GM12864 (cell line): Measurements from ENCODE around the gene SYNJ1.

Experiments
- DNase-seq: peaks from one replicate; pipeline ENCODE4 v3.0.0-alpha.2; 2011; ENCODE audit warnings: low read depth
- H3K4me3 ChIP-seq: 2 replicates; pipeline ENCODE4 v1.5.1; 2011; ENCODE audit warnings: mild to moderate bottlenecking, low read depth, low read length, control low read depth
- CTCF ChIP-seq: IDR thresholded peaks from 2 replicates; pipeline ENCODE4 v1.5.1; 2011; ENCODE audit warnings: low read depth, mild to moderate bottlenecking, moderate library complexity, low read length, control low read depth, inconsistent platforms; ENCODE audit errors: missing control alignments

The SYNJ1 gene

GRCh38 chr21:32603131-32603530 lies 124.7 kb downstream of the SYNJ1 start:
- no peak overlapping the region for H3K4me3 ChIP-seq
- no peak for TF ChIP-seq CTCF
- DNase-seq = no peak

- no peak for DNase-seq
- no peak for TF ChIP-seq CTCF
- no peak overlapping the region for H3K4me3 ChIP-seq
Observed at GRCh38 chr21:32602099-32602498, 125.7 kb downstream of the SYNJ1 start.

- no peak for DNase-seq
- no peak overlapping the region for H3K4me3 ChIP-seq
- no peak for TF ChIP-seq CTCF
Observed at GRCh38 chr21:32599526-32599925, 128.3 kb downstream of the SYNJ1 start.

GRCh38 chr21:32599091-32599490 lies 128.7 kb downstream of the SYNJ1 start:
- DNase-seq = no peak
- no peak for TF ChIP-seq CTCF
- H3K4me3 ChIP-seq = no peak overlapping the region

- H3K4me3 ChIP-seq = no peak overlapping the region
- no peak for DNase-seq
- no peak for TF ChIP-seq CTCF
Observed at GRCh38 chr21:32597205-32597604, 130.6 kb downstream of the SYNJ1 start.

- no peak for TF ChIP-seq CTCF
- H3K4me3 ChIP-seq = no peak overlapping the region
- DNase-seq = no peak
Observed at GRCh38 chr21:32595431-32595830, 132.4 kb downstream of the SYNJ1 start.

- no peak overlapping the region for H3K4me3 ChIP-seq
- TF ChIP-seq CTCF = no peak
- DNase-seq = no peak
Observed at GRCh38 chr21:32593690-32594089, 134.1 kb downstream of the SYNJ1 start.
